ENCODE results near the gene CCDC69. TPM values are rescaled to one million over a fixed set of nuclear protein-coding genes. Genes with fewer than 3 reads are reported as not detected.

Gene CCDC69
- total RNA-seq, 1 experiment from 2014 or later, result 241 TPM

- peaks cover 36% of the 10 kb centered on the region; the same call in 1 of the 2 replicates for H3K36me3 ChIP-seq (ENCODE audit: insufficient read depth, low read length)
Observed at GRCh38 chr5:151143645-151144044, 80.2 kb downstream of the CCDC69 start.

GRCh38 chr5:151142933-151143332 lies 81.0 kb downstream of the CCDC69 start:
- no peak overlapping the region for H2AFZ ChIP-seq (ENCODE audit: low read length)
- H3K27ac ChIP-seq (ENCODE audit: low read length), result peak overlapping the region; percentile 89
- peaks cover 31% of the 10 kb centered on the region; the same call in 1 of the 2 replicates for H3K36me3 ChIP-seq (ENCODE audit: insufficient read depth, low read length)
- H3K4me1 ChIP-seq (ENCODE audit: low read length), result peaks cover 84% of the 10 kb centered on the region
- H3K9ac ChIP-seq (ENCODE audit: low read length), result peak overlapping the region; percentile 64
- DNase-seq, result no peak
- H3K9me2 ChIP-seq (replicated peaks; ENCODE audit: insufficient read depth, low read length), result no peaks in the 10 kb centered on the region
- peaks cover 73% of the 10 kb centered on the region for H3K79me2 ChIP-seq (ENCODE audit: low read length)
- H3K9me3 ChIP-seq (ENCODE audit: low read length), result no peaks in the 10 kb centered on the region
- no peaks in the 10 kb centered on the region for H3K27me3 ChIP-seq (ENCODE audit: low read length)
- peak overlapping the region; percentile 45; the same call in 1 of the 2 replicates for H3K4me3 ChIP-seq (ENCODE audit: low read length)
- no peaks in the 10 kb centered on the region; the same call in 1 of the 2 replicates for H4K20me1 ChIP-seq (ENCODE audit: insufficient read depth, low read depth, low read length)
- peak overlapping the region; percentile 67 for H3K4me2 ChIP-seq (ENCODE audit: low read depth, low read length, poor library complexity, severe bottlenecking)

More at GRCh38 chr5:151143645-151144044, 80.2 kb downstream of the CCDC69 start:
- H3K27me3 ChIP-seq (ENCODE audit: low read length), result no peaks in the 10 kb centered on the region
- peak overlapping the region; percentile 12; the same call in 1 of the 2 replicates for H3K9ac ChIP-seq (ENCODE audit: low read length)
- H3K27ac ChIP-seq (ENCODE audit: low read length), result peak overlapping the region; percentile 89
- H3K4me2 ChIP-seq (ENCODE audit: low read depth, low read length, poor library complexity, severe bottlenecking), result peak overlapping the region; percentile 67
- no peaks in the 10 kb centered on the region for H3K9me2 ChIP-seq (replicated peaks; ENCODE audit: insufficient read depth, low read length)
- H2AFZ ChIP-seq (ENCODE audit: low read length), result no peak overlapping the region
- H3K79me2 ChIP-seq (ENCODE audit: low read length), result peaks cover 80% of the 10 kb centered on the region
- peaks cover 85% of the 10 kb centered on the region for H3K4me1 ChIP-seq (ENCODE audit: low read length)
- no peak overlapping the region; the same call in 1 of the 2 replicates for H3K4me3 ChIP-seq (ENCODE audit: low read length)
- DNase-seq, result no peak
- no peaks in the 10 kb centered on the region; the same call in 1 of the 2 replicates for H4K20me1 ChIP-seq (ENCODE audit: insufficient read depth, low read depth, low read length)
- H3K9me3 ChIP-seq (ENCODE audit: low read length), result no peaks in the 10 kb centered on the region

- no peaks in the 10 kb centered on the region; the same call in 1 of the 2 replicates for H4K20me1 ChIP-seq (ENCODE audit: insufficient read depth, low read depth, low read length)
- peak overlapping the region; percentile 67 for H3K4me2 ChIP-seq (ENCODE audit: low read depth, low read length, poor library complexity, severe bottlenecking)
- peak; percentile 81 for DNase-seq
- peak overlapping the region; percentile 45 for H3K4me3 ChIP-seq (ENCODE audit: low read length)
- peak overlapping the region; percentile 64 for H3K9ac ChIP-seq (ENCODE audit: low read length)
- no peaks in the 10 kb centered on the region for H3K9me3 ChIP-seq (ENCODE audit: low read length)
- H3K9me2 ChIP-seq (replicated peaks; ENCODE audit: insufficient read depth, low read length), result no peaks in the 10 kb centered on the region
- peaks cover 84% of the 10 kb centered on the region for H3K4me1 ChIP-seq (ENCODE audit: low read length)
- peaks cover 22% of the 10 kb centered on the region; the same call in 1 of the 2 replicates for H3K36me3 ChIP-seq (ENCODE audit: insufficient read depth, low read length)
- H3K79me2 ChIP-seq (ENCODE audit: low read length), result peaks cover 59% of the 10 kb centered on the region
- peak overlapping the region; percentile 89 for H3K27ac ChIP-seq (ENCODE audit: low read length)
- H2AFZ ChIP-seq (ENCODE audit: low read length), result no peak overlapping the region
- no peaks in the 10 kb centered on the region for H3K27me3 ChIP-seq (ENCODE audit: low read length)
Observed at GRCh38 chr5:151141535-151141934, 82.4 kb downstream of the CCDC69 start.

- Histone ChIP-seq H3K27ac (ENCODE audit: low read length) (peak overlapping the region; percentile 89), H3K27me3 (ENCODE audit: low read length) (no peaks in the 10 kb centered on the region), H3K9ac (ENCODE audit: low read length) (peak overlapping the region; percentile 64; the same call in 1 of the 2 replicates), H3K4me1 (ENCODE audit: low read length) (peaks cover 84% of the 10 kb centered on the region), H3K4me2 (ENCODE audit: low read depth, low read length, poor library complexity, severe bottlenecking) (peak overlapping the region; percentile 67), H3K36me3 (ENCODE audit: insufficient read depth, low read length) (peaks cover 22% of the 10 kb centered on the region; the same call in 1 of the 2 replicates), H3K9me2 (replicated peaks; ENCODE audit: insufficient read depth, low read length) (no peaks in the 10 kb centered on the region), H2AFZ (ENCODE audit: low read length) (no peak overlapping the region), H3K9me3 (ENCODE audit: low read length) (no peaks in the 10 kb centered on the region), H3K79me2 (ENCODE audit: low read length) (peaks cover 53% of the 10 kb centered on the region), H4K20me1 (ENCODE audit: insufficient read depth, low read depth, low read length) (no peaks in the 10 kb centered on the region), H3K4me3 (ENCODE audit: low read length) (peak overlapping the region; percentile 45; the same call in 1 of the 2 replicates)
- DNase-seq, result no peak
Observed at GRCh38 chr5:151140686-151141459, 83.0 kb downstream of the CCDC69 start.

- H3K4me2 ChIP-seq (ENCODE audit: low read depth, low read length, poor library complexity, severe bottlenecking), result no peak overlapping the region
- no peak overlapping the region for H2AFZ ChIP-seq (ENCODE audit: low read length)
- no peak overlapping the region for H3K4me3 ChIP-seq (ENCODE audit: low read length)
- no peaks in the 10 kb centered on the region for H3K27me3 ChIP-seq (ENCODE audit: low read length)
- peak overlapping the region; percentile 89 for H3K27ac ChIP-seq (ENCODE audit: low read length)
- H3K9ac ChIP-seq (ENCODE audit: low read length), result no peak overlapping the region
- H3K79me2 ChIP-seq (ENCODE audit: low read length), result peaks cover 40% of the 10 kb centered on the region
- H4K20me1 ChIP-seq (ENCODE audit: insufficient read depth, low read depth, low read length), result no peaks in the 10 kb centered on the region
- H3K9me2 ChIP-seq (replicated peaks; ENCODE audit: insufficient read depth, low read length), result no peaks in the 10 kb centered on the region
- peaks cover 34% of the 10 kb centered on the region; the same call in 1 of the 2 replicates for H3K36me3 ChIP-seq (ENCODE audit: insufficient read depth, low read length)
- DNase-seq, result no peak
- no peaks in the 10 kb centered on the region for H3K9me3 ChIP-seq (ENCODE audit: low read length)
- H3K4me1 ChIP-seq (ENCODE audit: low read length), result peaks cover 84% of the 10 kb centered on the region
Observed at GRCh38 chr5:151139646-151140045, 84.2 kb downstream of the CCDC69 start.

GRCh38 chr5:151139015-151139414 lies 84.9 kb downstream of the CCDC69 start:
- H3K36me3 ChIP-seq (ENCODE audit: insufficient read depth, low read length), result peaks cover 34% of the 10 kb centered on the region; the same call in 1 of the 2 replicates
- no peak overlapping the region for H3K9ac ChIP-seq (ENCODE audit: low read length)
- H4K20me1 ChIP-seq (ENCODE audit: insufficient read depth, low read depth, low read length), result no peaks in the 10 kb centered on the region
- peaks cover 84% of the 10 kb centered on the region for H3K4me1 ChIP-seq (ENCODE audit: low read length)
- no peak overlapping the region for H2AFZ ChIP-seq (ENCODE audit: low read length)
- DNase-seq, result no peak
- H3K9me3 ChIP-seq (ENCODE audit: low read length), result no peaks in the 10 kb centered on the region
- H3K79me2 ChIP-seq (ENCODE audit: low read length), result peaks cover 34% of the 10 kb centered on the region
- H3K9me2 ChIP-seq (replicated peaks; ENCODE audit: insufficient read depth, low read length), result no peaks in the 10 kb centered on the region
- H3K4me2 ChIP-seq (ENCODE audit: low read depth, low read length, poor library complexity, severe bottlenecking), result no peak overlapping the region
- no peaks in the 10 kb centered on the region for H3K27me3 ChIP-seq (ENCODE audit: low read length)
- no peak overlapping the region for H3K4me3 ChIP-seq (ENCODE audit: low read length)
- H3K27ac ChIP-seq (ENCODE audit: low read length), result no peak overlapping the region

- Histone ChIP-seq H3K4me3 (ENCODE audit: low read length) (no peak overlapping the region), H3K27ac (ENCODE audit: low read length) (peak overlapping the region; percentile 38), H2AFZ (ENCODE audit: low read length) (no peak overlapping the region), H3K27me3 (ENCODE audit: low read length) (no peaks in the 10 kb centered on the region), H3K4me2 (ENCODE audit: low read depth, low read length, poor library complexity, severe bottlenecking) (no peak overlapping the region), H3K9me3 (ENCODE audit: low read length) (no peaks in the 10 kb centered on the region), H3K9me2 (replicated peaks; ENCODE audit: insufficient read depth, low read length) (no peaks in the 10 kb centered on the region), H4K20me1 (ENCODE audit: insufficient read depth, low read depth, low read length) (no peaks in the 10 kb centered on the region), H3K9ac (ENCODE audit: low read length) (no peak overlapping the region), H3K4me1 (ENCODE audit: low read length) (peaks cover 84% of the 10 kb centered on the region), H3K79me2 (ENCODE audit: low read length) (peaks cover 25% of the 10 kb centered on the region), H3K36me3 (ENCODE audit: insufficient read depth, low read length) (peaks cover 38% of the 10 kb centered on the region; the same call in 1 of the 2 replicates)
- DNase-seq, result no peak
Observed at GRCh38 chr5:151138114-151138513, 85.8 kb downstream of the CCDC69 start.

- Histone ChIP-seq H4K20me1 (ENCODE audit: insufficient read depth, low read depth, low read length) (no peaks in the 10 kb centered on the region), H2AFZ (ENCODE audit: low read length) (no peak overlapping the region), H3K4me2 (ENCODE audit: low read depth, low read length, poor library complexity, severe bottlenecking) (no peak overlapping the region), H3K27ac (ENCODE audit: low read length) (peak overlapping the region; percentile 95), H3K9me2 (replicated peaks; ENCODE audit: insufficient read depth, low read length) (no peaks in the 10 kb centered on the region), H3K9me3 (ENCODE audit: low read length) (no peaks in the 10 kb centered on the region), H3K27me3 (ENCODE audit: low read length) (no peaks in the 10 kb centered on the region), H3K79me2 (ENCODE audit: low read length) (peaks cover 18% of the 10 kb centered on the region), H3K9ac (ENCODE audit: low read length) (no peak overlapping the region), H3K4me3 (ENCODE audit: low read length) (no peak overlapping the region), H3K36me3 (ENCODE audit: insufficient read depth, low read length) (peaks cover 44% of the 10 kb centered on the region), H3K4me1 (ENCODE audit: low read length) (peaks cover 84% of the 10 kb centered on the region)
- no peak for DNase-seq
Observed at GRCh38 chr5:151137067-151137825, 86.6 kb downstream of the CCDC69 start.

Data from Karpas-422 (cell line).